Neural progenitor cell (in vitro differentiated cells): ENCODE results near the gene SNX9. TPM values are rescaled to one million over a fixed set of nuclear protein-coding genes. Genes with fewer than 3 reads are reported as not detected.

Experiments
- DNase-seq: peaks from one replicate; pipeline ENCODE4 v3.0.0-alpha.2; 2016; ENCODE audit warnings: low spot score
- H2AFZ ChIP-seq: fragments of 200-600 bp; sonication (generic); replicated peaks from 2 replicates; pipeline ENCODE4 v1.6.1; 2016; ENCODE audit warnings: antibody characterized with exemption
- H3F3A ChIP-seq: fragments of 200-600 bp; sonication (generic); 2 replicates; pipeline ENCODE4 v1.6.1; 2016; ENCODE audit warnings: antibody characterized with exemption, low read depth
- H3K27ac ChIP-seq: fragments of 200-600 bp; sonication (generic); 2 replicates; pipeline ENCODE4 v1.5.1; 2016; ENCODE audit warnings: mild to moderate bottlenecking
- H3K27me3 ChIP-seq: fragments of 200-600 bp; sonication (generic); 2 replicates; pipeline ENCODE4 v1.6.1; 2016; ENCODE audit warnings: mild to moderate bottlenecking, moderate library complexity
- H3K36me3 ChIP-seq: fragments of 200-600 bp; sonication (generic); 2 replicates; pipeline ENCODE4 v1.5.1; 2016
- H3K4me1 ChIP-seq: fragments of 200-600 bp; sonication (generic); 2 replicates; pipeline ENCODE4 v1.6.1; 2016; ENCODE audit warnings: mixed run types
- H3K4me2 ChIP-seq: fragments of 200-600 bp; sonication (generic); 2 replicates; pipeline ENCODE4 v1.6.1; 2016
- H3K4me3 ChIP-seq: fragments of 200-600 bp; sonication (generic); 2 replicates; pipeline ENCODE4 v1.5.1; 2016
- H3K79me2 ChIP-seq: fragments of 200-600 bp; sonication (generic); 2 replicates; pipeline ENCODE4 v1.6.1; 2016; ENCODE audit warnings: low read depth
- H3K9ac ChIP-seq: fragments of 200-600 bp; sonication (generic); 2 replicates; pipeline ENCODE4 v1.6.1; 2016
- H3K9me3 ChIP-seq: fragments of 200-600 bp; sonication (generic); 2 replicates; pipeline ENCODE4 v1.5.1; 2016; ENCODE audit warnings: low read depth
- H4K20me1 ChIP-seq: fragments of 200-600 bp; sonication (generic); 2 replicates; pipeline ENCODE4 v1.6.1; 2016; ENCODE audit warnings: low read depth
- H3K27ac Mint-ChIP-seq: 3 replicates; pipeline ENCODE4 v1.8.0; 2021; ENCODE audit warnings: mixed read lengths
- H3K27me3 Mint-ChIP-seq: 2 replicates; pipeline ENCODE4 v1.8.0; 2022; ENCODE audit warnings: low read depth, mild to moderate bottlenecking, inconsistent platforms, moderate library complexity, mixed read lengths; ENCODE audit not compliant: insufficient read depth
- H3K36me3 Mint-ChIP-seq: 3 replicates; pipeline ENCODE4 v1.8.0; 2021; ENCODE audit warnings: mixed read lengths
- H3K4me1 Mint-ChIP-seq: 3 replicates; pipeline ENCODE4 v1.8.0; 2021; ENCODE audit warnings: mixed read lengths
- H3K4me3 Mint-ChIP-seq: 3 replicates; pipeline ENCODE4 v1.8.0; 2021; ENCODE audit warnings: mild to moderate bottlenecking, moderate library complexity, mixed read lengths
- H3K9me3 Mint-ChIP-seq: 3 replicates; pipeline ENCODE4 v1.8.0; 2020; ENCODE audit warnings: mixed read lengths
- CTCF ChIP-seq: fragments of 200-600 bp; sonication (generic); IDR thresholded peaks from 2 replicates; pipeline ENCODE4 v1.5.1; 2017; ENCODE audit warnings: antibody characterized with exemption, mild to moderate bottlenecking
- EZH2 ChIP-seq: fragments of 200-600 bp; sonication (generic); IDR thresholded peaks from 2 replicates; pipeline ENCODE4 v1.6.1; 2017; ENCODE audit warnings: antibody characterized with exemption, mild to moderate bottlenecking, moderate library complexity
- EZH2phosphoT487 ChIP-seq: fragments of 200-600 bp; sonication (generic); IDR thresholded peaks from 2 replicates; pipeline ENCODE4 v1.6.1; 2017; ENCODE audit warnings: antibody characterized with exemption
- total RNA-seq: library from RNA; depleted of rRNA; stranded (reverse); fragments of >200 nt; gene quantifications from 2 replicates; pipeline ENCODE4 v1.2.3, GENCODE V29; 2015; ENCODE audit warnings: low replicate concordance

The SNX9 gene
- total RNA-seq, 1 donor from 2014 or later: 17.8 TPM

DNA sequence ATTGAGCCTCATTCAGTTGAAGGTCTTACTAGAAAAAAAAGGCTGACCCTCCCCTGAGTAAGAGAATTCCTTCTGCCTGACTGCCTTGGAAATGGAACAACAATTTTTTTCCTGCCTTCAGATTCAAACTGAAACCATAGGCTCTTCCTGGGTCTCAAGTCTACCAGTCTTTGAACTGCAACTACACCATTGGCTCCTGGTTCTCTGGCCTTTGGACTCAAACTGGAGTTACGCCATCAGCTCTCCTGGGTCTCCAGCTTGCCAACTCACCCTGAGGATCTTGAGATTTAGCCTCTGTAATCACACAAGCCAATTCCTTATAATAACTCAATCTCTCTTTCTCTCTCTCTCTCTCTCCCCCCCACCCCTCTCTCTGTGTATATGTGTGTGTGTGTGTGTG is 36.0 kb upstream of the SNX9 start:
- no peaks in the 10 kb centered on the region for H3K36me3 Mint-ChIP-seq

GRCh38 chr6:157788180-157788579 is 34.9 kb upstream of the SNX9 start:
- no peak overlapping the region for H3K9ac ChIP-seq
- no peaks in the 10 kb centered on the region for H3K36me3 ChIP-seq
- Mint-ChIP-seq H3K27me3 (peaks cover 2% of the 10 kb centered on the region), H3K4me3 (no peak overlapping the region), H3K9me3 (no peaks in the 10 kb centered on the region), H3K4me1 (no peaks in the 10 kb centered on the region), H3K27ac (no peak overlapping the region), H3K36me3 (no peaks in the 10 kb centered on the region)
- no peak overlapping the region for H3K4me2 ChIP-seq
- no peak overlapping the region for H3K27ac ChIP-seq
- no peaks in the 10 kb centered on the region for H3K79me2 ChIP-seq
- H3K27me3 ChIP-seq: no peaks in the 10 kb centered on the region
- no peak overlapping the region for H2AFZ ChIP-seq
- no peaks in the 10 kb centered on the region for H3K4me1 ChIP-seq
- H4K20me1 ChIP-seq: no peaks in the 10 kb centered on the region
- H3K4me3 ChIP-seq: no peak overlapping the region
- H3K9me3 ChIP-seq: no peaks in the 10 kb centered on the region
- H3F3A ChIP-seq: no peaks in the 10 kb centered on the region
- DNase-seq: no peak
- no peak for TF ChIP-seq EZH2phosphoT487
- no peak for TF ChIP-seq EZH2
- TF ChIP-seq CTCF: no peak

More for the DNA sequence above, 36.0 kb upstream of the SNX9 start:
- H3K4me1 ChIP-seq: no peaks in the 10 kb centered on the region
- no peak overlapping the region for H3K4me3 Mint-ChIP-seq
- H3K27ac Mint-ChIP-seq: no peak overlapping the region
- no peaks in the 10 kb centered on the region for H4K20me1 ChIP-seq
- no peak for DNase-seq
- H3K36me3 ChIP-seq: no peaks in the 10 kb centered on the region
- no peaks in the 10 kb centered on the region for H3K9me3 ChIP-seq
- H3K9ac ChIP-seq: no peak overlapping the region
- H3K27ac ChIP-seq: no peak overlapping the region
- no peaks in the 10 kb centered on the region for H3K27me3 Mint-ChIP-seq
- H2AFZ ChIP-seq: no peak overlapping the region
- no peaks in the 10 kb centered on the region for H3K9me3 Mint-ChIP-seq
- H3K27me3 ChIP-seq: no peaks in the 10 kb centered on the region
- no peaks in the 10 kb centered on the region for H3K79me2 ChIP-seq
- no peak for TF ChIP-seq EZH2phosphoT487
- TF ChIP-seq EZH2: no peak
- TF ChIP-seq CTCF: no peak
- no peak overlapping the region for H3K4me3 ChIP-seq
- no peaks in the 10 kb centered on the region for H3K4me1 Mint-ChIP-seq
- no peak overlapping the region for H3K4me2 ChIP-seq
- no peaks in the 10 kb centered on the region for H3F3A ChIP-seq

GRCh38 chr6:157789297-157789696 is 33.7 kb upstream of the SNX9 start:
- no peaks in the 10 kb centered on the region for H3K9me3 ChIP-seq
- H3K4me2 ChIP-seq: no peak overlapping the region
- H3F3A ChIP-seq: no peaks in the 10 kb centered on the region
- H2AFZ ChIP-seq: peak overlapping the region; percentile 86
- no peak for TF ChIP-seq CTCF
- no peak for TF ChIP-seq EZH2
- no peak for TF ChIP-seq EZH2phosphoT487
- no peaks in the 10 kb centered on the region for H3K4me1 Mint-ChIP-seq
- no peaks in the 10 kb centered on the region for H3K4me1 ChIP-seq
- H3K36me3 ChIP-seq: no peaks in the 10 kb centered on the region
- no peaks in the 10 kb centered on the region for H3K36me3 Mint-ChIP-seq
- H3K27ac ChIP-seq: no peak overlapping the region
- peaks cover 2% of the 10 kb centered on the region for H3K27me3 Mint-ChIP-seq
- no peaks in the 10 kb centered on the region for H3K9me3 Mint-ChIP-seq
- no peaks in the 10 kb centered on the region for H3K79me2 ChIP-seq
- H3K4me3 ChIP-seq: no peak overlapping the region
- H3K27ac Mint-ChIP-seq: no peak overlapping the region
- no peak for DNase-seq
- H3K27me3 ChIP-seq: no peaks in the 10 kb centered on the region
- no peak overlapping the region for H3K9ac ChIP-seq
- H4K20me1 ChIP-seq: no peaks in the 10 kb centered on the region
- H3K4me3 Mint-ChIP-seq: no peak overlapping the region

DNA sequence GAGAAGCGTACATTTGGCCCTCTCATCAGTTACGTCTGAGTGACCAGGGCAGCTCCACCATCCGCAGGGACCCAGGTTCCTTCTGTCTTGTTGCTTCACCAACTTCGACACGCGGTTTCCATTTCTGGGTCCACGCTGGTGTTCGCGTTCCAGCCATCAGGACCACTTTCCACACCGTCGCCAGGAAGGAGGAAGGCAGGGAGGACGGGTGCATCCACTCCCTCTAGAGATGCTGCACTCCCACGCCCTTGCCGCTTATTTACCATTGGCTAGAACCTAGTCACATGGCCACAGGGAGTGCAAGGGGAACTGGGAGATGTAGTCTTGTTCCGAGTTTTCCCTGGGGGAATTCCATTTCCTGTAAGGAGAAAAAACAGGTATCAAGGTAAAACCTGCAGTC is 33.2 kb upstream of the SNX9 start:
- Histone ChIP-seq H3K27me3 (no peaks in the 10 kb centered on the region), H3K27ac (no peak overlapping the region), H2AFZ (peak overlapping the region; percentile 86), H3K9me3 (no peaks in the 10 kb centered on the region), H3K9ac (no peak overlapping the region), H3K36me3 (no peaks in the 10 kb centered on the region), H3K79me2 (no peaks in the 10 kb centered on the region), H3F3A (no peaks in the 10 kb centered on the region), H3K4me1 (no peaks in the 10 kb centered on the region), H3K4me2 (no peak overlapping the region), H3K4me3 (no peak overlapping the region), H4K20me1 (no peaks in the 10 kb centered on the region)
- Mint-ChIP-seq H3K4me1 (no peaks in the 10 kb centered on the region), H3K9me3 (no peaks in the 10 kb centered on the region), H3K27ac (no peak overlapping the region), H3K27me3 (peaks cover 2% of the 10 kb centered on the region), H3K4me3 (no peak overlapping the region), H3K36me3 (no peaks in the 10 kb centered on the region)
- DNase-seq: peak; percentile 33
- TF ChIP-seq EZH2 (no peak), EZH2phosphoT487 (no peak), CTCF (no peak)
